ENCODE results near the gene EMCN.
"Not testable (repeated sequence)": the region's sequence is repeated elsewhere in the genome, so short reads cannot be mapped to it uniquely, and the experiment has no call there.

Gene EMCN, protein sequence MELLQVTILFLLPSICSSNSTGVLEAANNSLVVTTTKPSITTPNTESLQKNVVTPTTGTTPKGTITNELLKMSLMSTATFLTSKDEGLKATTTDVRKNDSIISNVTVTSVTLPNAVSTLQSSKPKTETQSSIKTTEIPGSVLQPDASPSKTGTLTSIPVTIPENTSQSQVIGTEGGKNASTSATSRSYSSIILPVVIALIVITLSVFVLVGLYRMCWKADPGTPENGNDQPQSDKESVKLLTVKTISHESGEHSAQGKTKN

DNA sequence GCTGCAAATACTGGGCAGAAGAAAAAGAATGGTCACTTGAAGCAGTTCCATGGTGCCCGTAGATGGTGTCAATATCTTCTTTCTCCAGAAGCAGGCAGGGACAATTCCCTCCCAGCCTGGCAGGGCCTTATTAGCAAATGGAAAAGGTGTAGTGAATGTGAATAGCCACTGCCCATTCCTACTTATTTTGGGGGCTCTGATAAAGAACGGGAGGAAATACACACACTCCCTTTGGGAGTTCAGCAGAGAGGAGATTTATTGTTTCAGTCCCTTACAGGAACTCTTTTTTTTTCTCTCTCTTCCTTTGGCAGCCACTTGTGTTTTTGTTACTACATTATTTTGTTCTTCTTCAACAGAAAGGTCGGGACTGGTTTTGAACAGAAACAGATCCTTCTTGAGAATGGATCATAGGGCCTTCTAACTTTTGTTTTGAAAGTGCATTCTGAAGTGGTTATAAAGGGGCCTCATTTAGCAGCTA is at the start of gene EMCN:
TSS of gene EMCN (minus strand) at position 159 of the 478 bp plus-strand sequence. CDS start at position 51, 108 bp downstream.
- in situ Hi-C loops (cut with HindIII; ENCODE audit: low pct_ligation_motif_present, low pct_unique_long_range_greater_than_20kb, low sequenced_read_pairs) = no loop called here
- DNase-seq = no peak

DNA sequence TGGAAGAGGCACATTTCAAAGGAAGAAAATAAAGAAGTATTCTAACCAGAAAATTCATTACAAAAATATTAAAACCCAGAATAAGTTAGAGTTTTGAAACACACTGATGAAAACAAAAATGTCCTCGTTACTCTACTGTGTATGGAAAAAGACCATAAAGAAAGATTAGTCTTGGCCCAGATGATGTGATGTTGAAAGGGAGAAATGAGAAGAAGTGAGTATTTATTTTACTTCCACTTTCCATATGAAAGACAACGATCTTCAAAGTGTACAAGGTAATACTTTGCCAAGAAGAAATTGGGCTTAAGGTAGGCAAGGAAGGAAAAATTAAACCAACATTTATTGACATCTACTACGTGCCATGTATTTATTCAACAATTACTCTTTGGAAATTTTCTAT is 48.6 kb upstream of the EMCN start:
- in situ Hi-C loops (cut with HindIII; ENCODE audit: low pct_ligation_motif_present, low pct_unique_long_range_greater_than_20kb, low sequenced_read_pairs) = no loop called here
- no peak for DNase-seq

DNA sequence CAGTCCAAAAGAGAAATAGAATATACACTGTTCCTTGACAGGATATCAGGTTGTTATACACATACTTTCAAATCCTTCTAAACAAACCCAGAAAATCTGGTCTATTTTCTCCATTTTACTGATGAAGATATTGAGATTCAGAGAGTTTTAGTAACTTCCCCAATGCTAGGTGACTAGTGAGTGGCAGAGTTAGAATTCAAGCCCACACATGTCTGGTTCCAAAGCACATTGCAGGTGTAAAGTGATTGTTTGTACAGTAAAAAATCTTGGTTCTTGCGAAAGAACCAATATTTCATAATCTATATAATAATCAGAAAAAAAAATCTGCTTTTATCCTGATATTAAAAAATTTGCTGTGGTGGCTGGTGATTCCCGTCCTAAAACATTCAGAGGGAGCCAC is 39.5 kb upstream of the EMCN start:
- in situ Hi-C loops (cut with HindIII; ENCODE audit: low pct_ligation_motif_present, low pct_unique_long_range_greater_than_20kb, low sequenced_read_pairs) = no loop called here
- no peak for DNase-seq

DNA sequence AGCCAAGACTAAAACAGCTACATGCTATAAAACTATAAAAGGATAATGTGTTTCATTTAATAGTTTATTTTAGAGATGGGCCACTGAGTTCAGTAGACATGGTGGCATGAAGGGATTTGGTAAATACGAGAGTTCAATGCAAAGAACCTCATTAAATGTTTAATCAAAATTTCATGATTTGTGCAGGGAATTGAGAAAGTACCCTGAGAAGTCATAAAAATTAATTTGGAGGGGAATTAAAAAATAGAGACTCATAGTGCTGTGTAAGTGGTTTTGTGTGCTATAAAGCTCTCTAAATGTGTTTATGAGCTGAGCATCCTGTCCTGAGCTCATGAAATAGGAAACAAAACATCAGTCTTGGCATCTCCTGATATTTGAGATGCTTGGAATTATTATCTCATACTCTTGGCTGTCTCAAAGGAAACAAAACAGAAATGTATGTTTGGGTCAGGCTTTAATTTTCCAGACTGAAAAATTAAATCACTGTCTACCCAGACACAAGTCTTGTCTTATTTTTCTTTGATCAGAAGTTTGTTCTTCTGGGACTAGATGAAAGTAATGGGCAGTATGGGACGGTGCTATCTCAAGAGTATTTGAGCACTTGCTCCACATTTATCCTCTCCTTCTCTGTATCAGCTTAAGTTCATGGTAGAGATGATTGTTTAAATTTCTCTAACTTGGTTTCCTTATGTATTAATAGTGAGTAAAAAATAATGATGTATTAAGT is 38.0 kb upstream of the EMCN start:
- DNase-seq = no peak
- in situ Hi-C loops (cut with HindIII; ENCODE audit: low pct_ligation_motif_present, low pct_unique_long_range_greater_than_20kb, low sequenced_read_pairs) = no loop called here

DNA sequence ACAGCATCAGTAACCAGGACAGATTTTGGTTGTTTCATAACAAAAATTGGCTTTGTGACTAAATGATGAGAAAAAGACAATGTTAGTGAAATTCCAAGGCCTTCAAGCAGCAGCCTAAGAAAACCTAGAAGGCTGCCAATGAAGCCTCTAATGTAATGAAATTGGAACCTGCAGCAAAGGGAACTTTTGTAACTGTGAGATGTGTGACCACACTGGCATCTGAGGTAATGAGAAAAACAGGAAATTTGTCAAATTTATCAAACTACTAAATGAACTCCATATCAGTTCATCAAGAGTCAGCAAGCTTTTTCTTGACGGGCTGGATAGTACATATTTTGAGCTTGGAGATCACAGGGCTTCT is 30.4 kb upstream of the EMCN start:
- no peak for DNase-seq
- in situ Hi-C loops (cut with HindIII; ENCODE audit: low pct_ligation_motif_present, low pct_unique_long_range_greater_than_20kb, low sequenced_read_pairs) = no loop called here

DNA sequence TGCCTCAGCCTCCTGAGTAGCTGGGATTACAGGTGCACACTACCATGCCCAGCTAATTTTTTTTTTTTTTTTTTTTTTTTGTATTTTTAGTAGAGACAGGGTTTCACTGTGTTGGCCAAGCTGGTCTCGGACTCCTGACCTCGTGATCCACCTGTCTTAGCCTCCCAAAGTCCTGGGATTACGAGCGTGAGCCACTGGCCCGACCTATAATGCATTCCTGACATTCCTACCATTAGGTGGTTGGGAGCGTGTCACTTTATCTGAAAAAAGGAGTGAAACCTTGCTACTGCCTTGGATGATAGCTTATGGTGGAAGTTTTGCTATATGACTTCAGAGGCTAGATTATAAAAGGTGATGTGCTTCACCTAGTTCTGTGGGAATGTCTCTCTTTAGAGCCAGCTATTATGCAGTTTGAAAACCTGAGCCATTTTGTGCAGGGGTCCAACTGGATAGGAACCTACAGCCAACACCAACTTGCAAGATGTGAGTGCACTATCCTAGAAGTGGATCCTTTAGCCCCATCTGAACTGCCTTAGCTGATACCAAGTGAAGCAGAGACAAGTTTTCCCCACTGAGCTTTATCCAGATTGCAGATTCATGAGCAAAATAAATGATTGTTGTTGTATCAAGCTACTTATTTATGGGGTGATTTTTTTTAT is 29.8 kb upstream of the EMCN start:
- no peak for DNase-seq
- in situ Hi-C loops (cut with HindIII; ENCODE audit: low pct_ligation_motif_present, low pct_unique_long_range_greater_than_20kb, low sequenced_read_pairs) = no loop called here

DNA sequence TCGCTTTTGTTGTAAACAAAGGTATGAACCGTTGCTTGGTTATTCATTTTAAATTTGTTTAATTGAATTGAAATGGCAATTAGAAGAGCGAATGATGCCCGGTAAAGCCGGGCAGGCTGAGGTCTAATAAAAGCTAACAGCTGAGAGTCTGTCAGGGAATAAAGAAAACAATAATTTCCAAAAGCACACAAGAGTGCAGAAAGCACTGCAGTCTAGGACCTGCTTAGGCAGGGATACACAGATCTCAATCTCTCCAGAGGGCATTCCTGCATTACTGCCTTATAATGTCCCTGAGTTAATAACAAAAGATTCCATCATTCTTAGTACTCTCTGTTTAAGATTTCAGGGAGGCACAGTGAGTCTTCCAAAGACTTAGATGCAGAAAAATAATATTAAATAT is 27.6 kb upstream of the EMCN start:
- in situ Hi-C loops (cut with HindIII; ENCODE audit: low pct_ligation_motif_present, low pct_unique_long_range_greater_than_20kb, low sequenced_read_pairs) = no loop called here
- no peak for DNase-seq

DNA sequence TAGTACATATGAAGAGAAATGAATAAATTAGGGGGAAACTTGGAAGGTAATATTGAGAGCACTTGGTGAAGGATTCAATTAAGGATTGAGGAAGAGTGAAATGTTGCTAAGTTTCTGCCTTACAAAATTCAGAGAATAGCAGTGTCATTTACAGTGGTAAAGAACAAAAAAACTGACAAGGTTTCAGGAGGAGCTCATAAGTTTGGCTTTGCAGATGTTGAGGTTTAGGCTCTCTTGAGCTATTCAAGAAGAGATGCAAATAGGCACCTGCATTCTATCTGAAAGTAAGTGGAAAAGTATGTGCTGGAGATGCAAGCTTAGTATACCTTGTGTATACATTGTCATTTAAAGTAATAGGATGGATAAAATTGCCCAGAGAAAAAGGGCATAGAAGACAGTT is 22.3 kb upstream of the EMCN start:
- in situ Hi-C loops (cut with HindIII; ENCODE audit: low pct_ligation_motif_present, low pct_unique_long_range_greater_than_20kb, low sequenced_read_pairs) = no loop called here
- no peak for DNase-seq

DNA sequence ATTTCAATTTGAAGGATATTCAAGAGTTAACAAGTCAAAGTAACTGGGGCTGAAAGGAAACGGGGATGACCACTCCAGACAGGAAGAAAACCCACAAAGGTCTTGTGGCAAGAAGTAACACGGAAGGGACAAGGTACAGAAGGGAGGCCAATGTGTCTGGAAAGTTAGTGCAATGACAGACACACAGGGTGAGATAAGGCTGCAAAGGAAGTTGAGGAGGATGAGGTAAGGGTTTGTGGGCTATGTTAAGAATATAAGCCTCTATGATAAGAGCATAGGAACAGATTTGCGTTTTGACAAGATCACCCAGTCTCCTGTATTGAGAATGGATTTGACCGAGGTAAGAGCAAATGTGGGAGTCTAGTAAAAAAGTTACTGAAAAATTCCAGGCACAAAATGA is 21.9 kb upstream of the EMCN start:
- in situ Hi-C loops (cut with HindIII; ENCODE audit: low pct_ligation_motif_present, low pct_unique_long_range_greater_than_20kb, low sequenced_read_pairs) = no loop called here
- no peak for DNase-seq

DNA sequence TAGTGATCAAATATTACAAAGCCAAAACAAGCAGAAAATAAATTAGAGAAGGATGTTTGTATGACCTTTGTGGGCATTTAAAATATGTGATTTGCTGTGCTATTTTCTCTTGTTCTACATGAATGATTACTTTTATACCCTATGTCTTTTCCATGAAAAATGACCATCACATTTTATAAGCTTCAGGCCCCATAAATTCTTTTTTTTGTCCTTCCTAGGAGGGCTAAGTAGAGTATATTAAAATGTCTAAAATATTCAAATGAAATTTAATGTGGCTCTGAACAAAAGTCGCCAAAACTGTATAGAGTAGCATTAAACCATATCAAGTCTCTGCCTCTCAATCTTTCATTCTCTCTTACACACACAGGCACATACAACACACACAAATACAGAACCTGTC is 15.9 kb upstream of the EMCN start:
- in situ Hi-C loops (cut with HindIII; ENCODE audit: low pct_ligation_motif_present, low pct_unique_long_range_greater_than_20kb, low sequenced_read_pairs) = no loop called here
- DNase-seq = no peak

DNA sequence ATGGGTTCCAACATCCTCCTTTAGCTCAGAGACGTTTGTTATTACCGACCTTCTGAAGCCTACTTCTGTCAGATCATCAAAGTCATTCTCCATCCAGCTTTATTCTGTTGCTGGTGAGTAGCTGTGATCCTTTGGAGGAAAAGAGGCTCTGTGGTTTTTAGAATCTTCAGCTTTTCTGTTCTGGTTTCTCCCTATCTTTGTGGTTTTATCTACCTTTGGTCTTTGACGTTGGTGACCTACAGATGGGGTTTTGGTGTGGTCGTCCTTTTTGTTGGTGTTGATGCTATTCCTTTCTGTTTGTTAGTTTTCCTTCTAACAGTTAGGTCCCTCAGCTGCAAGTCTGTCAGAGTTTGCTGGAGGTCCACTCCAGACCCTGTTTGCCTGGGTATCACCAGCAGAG is 12.3 kb upstream of the EMCN start:
- in situ Hi-C loops (cut with HindIII; ENCODE audit: low pct_ligation_motif_present, low pct_unique_long_range_greater_than_20kb, low sequenced_read_pairs); DNase-seq: not testable (repeated sequence)

DNA sequence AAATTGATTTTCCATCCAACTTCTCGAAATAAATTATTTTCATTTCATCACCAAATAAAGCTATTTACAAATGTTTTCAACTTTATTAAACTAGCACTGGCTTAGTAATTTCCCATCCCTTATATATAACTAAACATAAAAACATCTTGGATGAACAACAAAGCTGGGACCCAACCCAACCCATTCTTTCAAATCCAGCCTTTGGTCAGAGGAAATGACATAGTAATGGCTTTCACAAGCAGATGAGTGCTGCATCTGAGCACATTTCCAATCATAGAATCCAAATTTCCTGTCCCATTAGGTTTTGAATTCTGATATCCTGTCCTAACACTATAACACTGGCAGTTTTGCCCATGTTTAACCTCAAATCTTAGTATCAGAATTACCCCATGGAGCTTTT is 7.9 kb upstream of the EMCN start:
- no peak for DNase-seq
- in situ Hi-C loops (cut with HindIII; ENCODE audit: low pct_ligation_motif_present, low pct_unique_long_range_greater_than_20kb, low sequenced_read_pairs) = no loop called here

DNA sequence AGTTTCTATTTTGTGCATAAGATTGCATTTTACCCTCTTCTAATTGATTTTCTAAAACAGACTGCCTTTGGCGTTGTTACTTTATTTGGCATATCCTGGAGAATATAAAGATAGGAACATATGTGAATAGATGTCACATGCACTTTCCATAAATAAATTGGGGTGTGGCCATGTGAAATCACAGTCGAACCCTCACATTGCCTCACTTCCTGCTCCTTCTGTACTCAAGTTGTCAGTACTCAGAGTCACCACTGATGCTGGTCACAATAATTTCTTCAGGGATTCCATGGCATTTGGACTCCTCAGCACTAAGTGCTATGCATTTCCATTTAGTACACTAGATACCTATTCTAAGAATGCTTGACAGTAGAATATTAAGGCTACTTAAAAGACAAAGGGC is 1.4 kb upstream of the EMCN start:
- in situ Hi-C loops (cut with HindIII; ENCODE audit: low pct_ligation_motif_present, low pct_unique_long_range_greater_than_20kb, low sequenced_read_pairs) = no loop called here
- no peak for DNase-seq

DNA sequence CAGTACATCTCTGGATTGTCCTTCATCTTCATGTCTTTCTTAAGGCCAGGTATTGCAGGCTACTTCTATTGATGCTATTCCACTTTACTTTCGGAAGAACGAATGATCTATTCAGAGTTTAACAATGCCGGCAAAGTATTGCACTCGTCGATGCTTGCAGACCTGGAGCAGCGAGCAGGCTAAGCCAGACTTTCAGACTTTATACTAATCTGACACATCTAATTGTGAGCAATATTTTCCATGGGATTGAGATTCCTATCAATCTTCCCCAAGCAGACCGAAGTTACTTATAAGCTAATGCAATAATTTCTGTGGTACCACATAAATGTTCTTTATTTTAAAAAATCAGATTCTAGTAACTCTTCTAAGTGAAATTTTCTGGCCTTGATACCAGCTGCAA is 1.6 kb downstream of the EMCN start:
- DNase-seq = no peak
- in situ Hi-C loops (cut with HindIII; ENCODE audit: low pct_ligation_motif_present, low pct_unique_long_range_greater_than_20kb, low sequenced_read_pairs) = no loop called here

DNA sequence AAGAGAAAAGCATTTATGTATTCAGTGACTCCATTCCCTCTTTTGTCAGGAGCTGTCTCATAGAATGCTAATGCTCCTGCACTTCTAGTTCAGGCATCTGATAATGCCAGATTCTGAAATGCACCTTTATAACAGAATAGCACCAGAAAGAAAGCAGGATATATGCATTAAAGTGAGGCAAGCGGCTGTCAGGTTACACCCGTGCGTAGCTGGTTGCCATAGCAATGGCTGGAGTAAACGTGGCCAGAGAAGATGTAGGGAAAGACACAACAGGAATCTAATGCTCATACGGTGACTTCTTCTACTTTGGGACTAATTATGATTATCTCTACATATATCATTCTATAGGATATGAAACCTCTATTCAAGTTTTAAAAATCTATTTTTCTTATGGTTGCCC is 5.9 kb downstream of the EMCN start:
- DNase-seq = no peak
- in situ Hi-C loops (cut with HindIII; ENCODE audit: low pct_ligation_motif_present, low pct_unique_long_range_greater_than_20kb, low sequenced_read_pairs) = no loop called here

DNA sequence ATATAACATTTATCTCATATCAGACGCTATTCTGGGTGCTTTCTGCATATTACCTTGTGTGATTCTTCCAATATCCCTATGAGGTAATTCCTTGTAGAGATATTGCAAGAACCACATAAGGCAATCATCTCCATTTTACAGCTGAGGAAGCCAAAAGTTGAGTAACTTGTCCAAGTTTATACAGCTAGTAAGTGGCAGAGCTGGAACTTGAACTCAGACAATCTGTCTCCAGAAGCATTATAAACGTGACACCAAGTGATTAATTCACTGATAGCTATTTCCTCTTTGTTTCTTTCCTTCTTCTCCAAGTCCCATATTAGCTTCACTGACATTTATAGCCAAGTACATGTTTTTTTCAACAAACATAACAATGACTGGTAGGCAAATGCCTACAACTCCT is 7.3 kb downstream of the EMCN start:
- in situ Hi-C loops (cut with HindIII; ENCODE audit: low pct_ligation_motif_present, low pct_unique_long_range_greater_than_20kb, low sequenced_read_pairs) = no loop called here
- DNase-seq = no peak

DNA sequence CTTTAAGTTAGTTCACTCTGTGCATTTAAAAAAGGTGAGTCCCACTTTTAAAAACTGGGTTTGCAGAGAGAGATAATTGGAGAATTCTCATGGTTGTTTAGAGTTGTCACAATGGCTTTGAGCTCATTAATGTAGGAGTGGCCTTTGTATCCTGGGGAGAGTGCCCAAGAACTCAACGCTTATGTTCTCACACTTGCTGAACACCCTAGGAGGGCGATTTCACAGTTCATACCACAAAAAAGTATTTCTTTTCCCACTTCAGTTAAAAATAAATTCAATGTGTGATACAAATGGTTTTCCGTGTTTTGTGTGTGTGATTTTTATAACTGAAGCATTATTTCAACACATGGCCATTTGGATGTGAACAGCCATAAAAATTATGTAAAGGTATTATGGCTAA is 8.4 kb downstream of the EMCN start:
- DNase-seq = no peak
- in situ Hi-C loops (cut with HindIII; ENCODE audit: low pct_ligation_motif_present, low pct_unique_long_range_greater_than_20kb, low sequenced_read_pairs) = no loop called here

DNA sequence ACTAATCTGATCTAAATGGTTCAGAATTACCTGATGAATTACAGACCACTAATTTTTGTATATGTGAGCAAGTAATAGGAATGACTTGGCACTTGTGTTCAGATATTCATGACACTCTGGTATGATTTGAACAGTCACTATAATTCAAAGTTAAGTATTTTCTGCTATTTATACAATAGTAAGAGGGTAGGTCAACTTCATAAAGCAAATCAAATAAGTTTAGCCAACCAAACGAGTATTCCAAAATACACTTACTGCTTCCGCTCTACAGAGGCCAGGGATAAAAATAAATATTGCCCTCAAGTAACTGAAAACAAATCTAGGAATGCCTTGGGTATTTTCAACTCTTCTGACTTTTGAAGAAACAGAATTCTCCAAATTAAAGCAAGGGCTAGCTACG is 9.1 kb downstream of the EMCN start:
- DNase-seq = no peak
- in situ Hi-C loops (cut with HindIII; ENCODE audit: low pct_ligation_motif_present, low pct_unique_long_range_greater_than_20kb, low sequenced_read_pairs) = no loop called here

DNA sequence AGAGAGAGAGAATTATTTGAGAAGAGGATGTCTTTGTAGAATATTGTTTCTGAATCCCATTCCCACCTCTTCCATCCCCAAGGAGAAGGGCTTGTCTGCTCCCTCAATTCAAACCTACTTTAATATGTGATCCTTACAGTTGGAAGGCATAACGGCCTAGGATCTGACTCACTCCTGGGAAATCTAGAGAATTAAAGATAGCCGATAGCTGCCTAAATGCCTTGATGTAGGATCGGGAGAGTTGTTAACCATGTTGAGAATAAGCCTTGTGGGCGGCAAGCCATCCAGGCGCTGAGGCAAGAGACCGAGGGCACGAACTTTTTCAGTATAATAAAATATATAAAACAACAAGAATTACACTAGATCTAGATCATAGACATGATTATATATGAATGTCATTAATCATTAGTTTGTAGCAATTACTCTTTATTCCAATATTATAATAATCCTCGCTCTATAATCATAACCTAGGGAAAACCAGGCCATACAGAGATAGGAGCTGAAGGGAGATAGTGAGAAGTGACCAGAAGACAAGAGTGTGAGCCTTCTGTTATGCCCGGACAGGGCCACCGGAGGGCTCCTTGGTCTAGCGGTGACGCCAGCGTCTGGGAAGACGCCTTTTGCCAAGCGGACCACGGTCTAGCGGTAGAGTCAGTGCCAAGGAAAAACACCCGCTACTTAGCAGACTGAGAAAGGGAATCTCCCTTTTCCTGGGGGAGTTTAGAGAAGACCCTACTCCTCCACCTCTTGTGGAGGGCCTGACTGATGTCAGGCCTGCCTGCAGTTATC is 13.5 kb downstream of the EMCN start:
- in situ Hi-C loops (cut with HindIII; ENCODE audit: low pct_ligation_motif_present, low pct_unique_long_range_greater_than_20kb, low sequenced_read_pairs) = no loop called here
- no peak for DNase-seq

Data from ACHN (cell line).